Ascending aorta (tissue), 2 donors: Measurements from ENCODE around the gene COPS2. TPM values are rescaled to one million over a fixed set of nuclear protein-coding genes. Genes with fewer than 3 reads are reported as not detected.

Experiments used
- DNase-seq, 2 donors: peaks; one replicate each; pipeline ENCODE4 v3.0.0-alpha.2; 2019; ENCODE audit warnings: low spot score in 2 of 2
- H3K27ac ChIP-seq, 2 donors: fragments of 200-600 bp; sonication (generic); one replicate each; pipeline ENCODE4 v1.5.1; 2016 to 2017; ENCODE audit warnings: mild to moderate bottlenecking in 1 of 2
- H3K27me3 ChIP-seq: fragments of 200-600 bp; sonication (generic); one replicate; pipeline ENCODE4 v1.5.1; 2017
- H3K36me3 ChIP-seq, 2 donors: fragments of 200-600 bp; sonication (generic); one replicate each; pipeline ENCODE4 v1.5.1; 2016
- H3K4me1 ChIP-seq, 2 donors: fragments of 200-600 bp; sonication (generic); one replicate each; pipeline ENCODE4 v1.5.1; 2016 to 2017; ENCODE audit warnings: mild to moderate bottlenecking in 1 of 2
- H3K4me3 ChIP-seq, 2 donors: fragments of 200-600 bp; sonication (generic); one replicate each; pipeline ENCODE4 v1.5.1; 2016 to 2017; ENCODE audit warnings: mild to moderate bottlenecking in 1 of 2
- H3K9me3 ChIP-seq, 2 donors: fragments of 200-600 bp; sonication (generic); one replicate each; pipeline ENCODE4 v1.5.1; 2016
- CTCF ChIP-seq, 3 experiments: fragments of 200-600 bp in 2 of 3; fragments of 450-650 bp in 1 of 3; sonication (generic) in 2 of 3; IDR thresholded peaks; one replicate each; pipeline ENCODE4 v1.5.1; 2016 to 2019; ENCODE audit warnings: antibody characterized with exemption in 3 of 3, mild to moderate bottlenecking in 1 of 3, moderate library complexity in 1 of 3
- intact Hi-C: fragments of 100-400 bp; cut with DNase I; formaldehyde crosslinking; loops from one replicate; pipeline ENCODE4 v1.15.1; 2023
- total RNA-seq: library from RNA; depleted of rRNA; stranded (reverse); fragments of >200 nt; gene quantifications from one replicate; pipeline ENCODE4 v1.1.0, GENCODE V29; 2016

Gene COPS2
- total RNA-seq, 1 donor from 2014 or later: 56.0 TPM

DNA sequence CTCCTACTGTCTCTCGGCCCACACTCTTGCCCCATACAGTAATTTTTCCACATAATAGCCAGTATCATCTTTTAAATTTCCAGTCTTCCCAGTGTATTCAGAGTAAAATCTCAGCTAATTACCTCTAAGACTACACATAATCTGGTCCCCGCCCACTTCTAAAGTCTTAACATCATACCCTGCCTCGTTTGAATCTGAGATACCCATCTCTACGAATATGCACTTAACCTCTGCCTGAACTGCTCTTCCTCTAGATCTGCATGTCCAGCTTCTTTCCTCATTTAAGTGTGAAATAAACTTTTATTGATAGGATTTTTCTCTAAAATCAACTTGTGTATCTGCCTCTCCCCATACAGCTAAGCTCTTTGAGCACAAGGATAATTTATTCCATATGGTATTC, 34.6 kb downstream of the COPS2 start:
- Histone ChIP-seq H3K27ac (no peak overlapping the region), H3K27me3 (no peaks in the 10 kb centered on the region), H3K9me3 (no peaks in the 10 kb centered on the region), H3K36me3 (peaks cover 0 to 7% of the 10 kb centered on the region in 2 donors), H3K4me1 (no peaks in the 10 kb centered on the region), H3K4me3 (no peak overlapping the region)
- intact Hi-C loops: no loop called here
- TF ChIP-seq CTCF (IDR thresholded peaks at IDR 0.05): no peak
- DNase-seq: no peak

DNA sequence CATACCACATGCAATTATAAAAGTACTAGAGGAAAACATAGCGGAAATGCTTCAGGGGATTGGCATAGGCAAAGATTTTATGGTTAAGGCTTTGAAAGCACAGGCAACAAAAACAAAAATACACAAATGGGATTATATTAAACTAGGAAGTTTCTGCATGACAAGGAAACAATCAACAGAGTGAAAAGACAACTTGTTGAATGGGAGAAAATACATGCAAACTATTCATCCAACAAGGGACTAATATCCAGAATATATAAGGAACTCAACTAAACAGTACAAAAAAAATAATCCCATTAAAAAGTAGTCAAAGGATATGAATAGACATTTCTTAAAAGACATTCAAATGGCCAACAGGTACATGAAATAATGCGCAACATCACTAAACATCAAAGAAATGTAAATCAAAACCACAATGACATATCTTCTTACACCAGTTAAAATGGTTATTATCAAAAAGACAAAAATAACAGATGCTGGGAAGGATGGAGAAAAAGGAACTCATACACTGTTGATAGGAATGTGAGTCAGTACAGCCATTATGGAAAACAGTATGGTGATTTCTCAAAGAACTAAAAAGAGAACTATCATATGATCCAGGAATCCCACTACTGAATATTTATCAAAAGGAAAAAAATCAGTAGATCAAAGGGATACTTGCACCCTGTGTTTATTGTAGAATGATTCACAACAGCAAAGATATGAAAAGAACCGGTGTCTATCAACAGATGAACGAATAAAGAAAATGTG, 39.1 kb downstream of the COPS2 start:
- H3K27me3 ChIP-seq: no peaks in the 10 kb centered on the region
- no peak overlapping the region for H3K27ac ChIP-seq
- intact Hi-C loops: no loop called here
- no peak for DNase-seq
- H3K9me3 ChIP-seq: peaks cover 0 to 11% of the 10 kb centered on the region in 2 donors
- H3K4me3 ChIP-seq: no peak overlapping the region
- peaks cover 5 to 15% of the 10 kb centered on the region in 2 donors for H3K36me3 ChIP-seq
- H3K4me1 ChIP-seq: no peaks in the 10 kb centered on the region
- TF ChIP-seq CTCF (IDR thresholded peaks at IDR 0.05): no peak

DNA sequence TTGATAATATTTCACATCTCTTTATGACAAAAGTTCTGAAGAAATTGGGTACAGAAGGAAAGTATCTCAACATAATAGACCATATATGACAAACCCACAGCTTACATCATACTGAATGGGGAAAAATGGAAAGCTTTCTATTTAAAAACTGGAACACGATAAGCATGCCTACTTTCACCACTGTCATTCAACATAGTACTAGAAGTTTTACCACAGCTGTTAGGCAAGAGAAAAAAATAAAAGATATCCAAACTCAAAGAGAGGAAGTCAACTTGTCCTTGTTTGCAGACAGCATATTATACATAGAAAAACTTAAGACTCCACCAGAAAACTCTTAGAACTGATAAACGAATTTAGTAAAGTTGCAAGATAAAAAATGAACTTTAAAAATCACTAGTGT, 40.3 kb downstream of the COPS2 start:
- Histone ChIP-seq H3K4me3 (no peak overlapping the region), H3K9me3 (peaks cover 0 to 11% of the 10 kb centered on the region in 2 donors), H3K4me1 (no peaks in the 10 kb centered on the region), H3K27ac (no peak overlapping the region), H3K36me3 (peaks cover 5 to 25% of the 10 kb centered on the region in 2 donors), H3K27me3 (no peaks in the 10 kb centered on the region)
- TF ChIP-seq CTCF (IDR thresholded peaks at IDR 0.05): no peak
- intact Hi-C loops: no loop called here
- DNase-seq: no peak

GRCh38 chr15:49110158-49110944, 45.0 kb downstream of the COPS2 start:
- Histone ChIP-seq H3K27me3 (no peaks in the 10 kb centered on the region), H3K4me1 (no peaks in the 10 kb centered on the region), H3K9me3 (peaks cover 0 to 11% of the 10 kb centered on the region in 2 donors), H3K4me3 (no peak overlapping the region), H3K36me3 (peaks cover 9 to 40% of the 10 kb centered on the region in 2 donors), H3K27ac (no peak overlapping the region)
- no peak for TF ChIP-seq CTCF (IDR thresholded peaks at IDR 0.05)
- intact Hi-C loops: no loop called here
- no peak for DNase-seq

DNA sequence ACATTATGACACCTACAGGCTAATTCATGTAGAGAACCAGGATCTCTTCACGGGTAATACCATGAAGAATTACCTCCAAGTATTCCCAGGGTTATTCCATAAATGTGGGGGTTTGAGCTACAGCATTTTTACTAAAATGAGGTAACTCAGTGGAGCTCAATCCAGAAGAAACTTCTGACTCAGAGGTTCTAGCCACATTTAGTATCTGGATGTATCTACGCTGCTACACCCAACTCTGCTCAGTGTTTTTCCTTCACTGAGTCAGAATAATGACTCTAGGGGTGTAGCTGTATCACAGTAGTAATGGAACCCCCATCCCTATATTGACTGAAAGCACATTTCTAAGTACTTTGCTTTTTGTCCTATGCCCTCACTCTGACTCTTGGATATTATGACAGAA, 52.4 kb downstream of the COPS2 start:
- intact Hi-C loops: loop anchor here (5.0 kb wide), 1 partner anchor 156 kb away; no protein-coding TSS in a partner anchor
- no peak for TF ChIP-seq CTCF (IDR thresholded peaks at IDR 0.05)
- Histone ChIP-seq H3K36me3 (peaks cover 0 to 16% of the 10 kb centered on the region in 2 donors), H3K4me1 (no peaks in the 10 kb centered on the region), H3K9me3 (no peaks in the 10 kb centered on the region), H3K4me3 (no peak overlapping the region), H3K27me3 (no peaks in the 10 kb centered on the region), H3K27ac (no peak overlapping the region)
- no peak for DNase-seq
